T1000 (cell line): ENCODE results near the gene SLC25A41.

ENCODE experiments used
- DNase-seq: peaks from one replicate; lab custom pipeline; 2025; ENCODE audit warnings: mixed read lengths; lab: John Stamatoyannopoulos, UW

Gene SLC25A41

GRCh38 chr19:6460099-6460884, 26.7 kb upstream of the SLC25A41 start:
- peak; percentile 93 for DNase-seq

- DNase-seq = peak; percentile 44
Observed at GRCh38 chr19:6459262-6460098, 25.9 kb upstream of the SLC25A41 start, which contains the start of gene SLC25A23. SLC25A23 (minus strand) TSS chr19:6459792; CDS start chr19:6459628, 164 bp downstream.

- DNase-seq = no peak
Observed at GRCh38 chr19:6458695-6459261, 25.2 kb upstream of the SLC25A41 start.

- no peak for DNase-seq
Observed at GRCh38 chr19:6457958-6458694, 24.6 kb upstream of the SLC25A41 start.

GRCh38 chr19:6455924-6456323, 22.4 kb upstream of the SLC25A41 start:
- no peak for DNase-seq

GRCh38 chr19:6453951-6454565, 20.5 kb upstream of the SLC25A41 start:
- no peak for DNase-seq

- no peak for DNase-seq
Observed at GRCh38 chr19:6452899-6453298, 19.3 kb upstream of the SLC25A41 start.

GRCh38 chr19:6452223-6452614, 18.7 kb upstream of the SLC25A41 start:
- DNase-seq = no peak

- no peak for DNase-seq
Observed at GRCh38 chr19:6451583-6452222, 18.1 kb upstream of the SLC25A41 start.

GRCh38 chr19:6450166-6450565, 16.6 kb upstream of the SLC25A41 start:
- DNase-seq = no peak

- DNase-seq = no peak
Observed at GRCh38 chr19:6448045-6448444, 14.5 kb upstream of the SLC25A41 start.

- DNase-seq = no peak
Observed at GRCh38 chr19:6446452-6446851, 12.9 kb upstream of the SLC25A41 start.

- DNase-seq = no peak
Observed at GRCh38 chr19:6443986-6444385, 10.4 kb upstream of the SLC25A41 start.

- DNase-seq = no peak
Observed at GRCh38 chr19:6442087-6442688, 8.6 kb upstream of the SLC25A41 start.

GRCh38 chr19:6440905-6441304, 7.3 kb upstream of the SLC25A41 start:
- DNase-seq = no peak

- DNase-seq = no peak
Observed at GRCh38 chr19:6439743-6440142, 6.2 kb upstream of the SLC25A41 start.

- no peak for DNase-seq
Observed at GRCh38 chr19:6433165-6433564, 398 bp downstream of the SLC25A41 start.

- DNase-seq = no peak
Observed at GRCh38 chr19:6431891-6432290, 1.7 kb downstream of the SLC25A41 start.

GRCh38 chr19:6429419-6430221, 3.9 kb downstream of the SLC25A41 start:
- DNase-seq = no peak
